T-helper 9 cell (primary cell): ENCODE data around the gene MYRF.

Source experiments
- DNase-seq: peaks from one replicate; pipeline ENCODE4 v3.0.0-alpha.2; 2020

Gene MYRF

DNA sequence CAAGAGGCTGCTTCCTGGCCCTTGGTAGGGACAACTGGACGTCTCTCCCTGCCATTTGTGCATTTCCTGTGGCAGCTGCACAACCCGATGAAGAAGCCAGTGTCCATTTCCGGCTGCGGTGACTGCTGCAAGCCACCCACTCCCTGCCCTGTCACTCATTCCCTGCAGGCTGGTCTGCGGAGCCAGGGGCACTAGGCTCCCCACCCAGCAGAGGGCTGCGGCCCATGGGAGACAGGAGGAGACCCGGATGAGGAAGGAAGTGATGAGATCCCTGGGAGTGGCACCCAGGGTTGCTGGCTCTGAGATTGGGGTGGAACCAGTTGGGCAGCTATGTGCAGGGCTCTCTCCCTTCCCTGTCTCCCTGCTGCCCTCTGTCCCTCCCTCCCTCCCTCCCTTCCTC, 10.0 kb upstream of the MYRF start:
- DNase-seq: no peak

DNA sequence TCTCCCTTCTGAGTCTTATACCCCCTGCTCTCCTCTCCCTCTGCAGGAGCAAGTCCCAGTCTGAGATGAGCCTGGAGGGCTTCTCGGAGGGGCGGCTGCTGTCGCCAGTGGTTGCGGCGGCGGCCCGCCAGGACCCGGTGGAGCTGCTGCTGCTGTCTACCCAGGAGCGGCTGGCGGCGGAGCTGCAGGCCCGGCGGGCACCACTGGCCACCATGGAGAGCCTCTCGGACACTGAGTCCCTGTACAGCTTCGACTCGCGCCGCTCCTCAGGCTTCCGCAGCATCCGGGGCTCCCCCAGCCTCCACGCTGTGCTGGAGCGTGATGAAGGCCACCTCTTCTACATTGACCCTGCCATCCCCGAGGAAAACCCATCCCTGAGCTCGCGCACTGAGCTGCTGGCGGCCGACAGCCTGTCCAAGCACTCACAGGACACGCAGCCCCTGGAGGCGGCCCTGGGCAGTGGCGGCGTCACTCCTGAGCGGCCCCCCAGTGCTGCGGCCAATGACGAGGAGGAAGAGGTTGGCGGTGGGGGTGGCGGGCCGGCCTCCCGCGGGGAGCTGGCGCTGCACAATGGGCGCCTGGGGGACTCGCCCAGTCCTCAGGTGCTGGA, 8.8 kb upstream of the MYRF start:
- DNase-seq: no peak

DNA sequence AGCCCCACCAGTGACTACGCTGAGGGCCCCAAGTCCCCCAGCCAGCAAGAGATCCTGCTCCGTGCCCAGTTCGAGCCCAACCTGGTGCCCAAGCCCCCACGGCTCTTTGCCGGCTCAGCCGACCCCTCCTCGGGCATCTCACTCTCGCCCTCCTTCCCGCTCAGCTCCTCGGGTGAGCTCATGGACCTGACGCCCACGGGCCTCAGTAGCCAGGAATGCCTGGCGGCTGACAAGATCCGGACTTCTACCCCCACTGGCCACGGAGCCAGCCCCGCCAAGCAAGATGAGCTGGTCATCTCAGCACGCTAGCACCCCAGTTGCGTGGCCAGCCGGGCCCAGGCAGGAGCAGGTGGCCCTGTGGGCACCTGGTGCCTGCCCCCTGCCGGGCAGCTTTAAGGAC, 8.3 kb upstream of the MYRF start:
- DNase-seq: no peak

DNA sequence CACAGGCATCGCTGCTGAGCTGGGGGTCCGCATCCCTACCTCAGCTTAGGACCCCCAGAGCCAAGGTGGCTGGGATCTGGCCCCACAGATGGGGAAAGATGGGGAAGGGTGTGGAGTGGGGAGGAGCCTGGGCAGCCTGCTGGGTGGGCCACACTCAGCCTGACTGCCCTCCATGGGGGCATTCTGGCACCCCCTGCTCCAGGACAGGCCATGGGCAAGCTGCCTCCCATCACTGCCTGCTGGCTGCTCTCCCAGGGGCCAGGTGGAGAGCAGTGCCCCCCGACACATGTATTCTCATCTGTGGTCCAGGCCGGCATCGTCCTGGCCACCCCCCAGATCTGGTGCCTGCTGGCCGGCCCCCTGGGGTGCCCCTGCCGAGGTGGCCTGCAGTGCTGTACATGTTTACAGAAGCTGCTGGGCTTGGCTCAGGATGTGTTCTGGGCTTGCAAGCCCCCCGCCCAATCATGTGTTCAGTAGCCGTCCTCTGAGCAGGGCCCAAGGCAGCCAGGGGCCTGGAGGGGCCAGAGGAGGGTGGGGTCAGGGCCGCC, 7.8 kb upstream of the MYRF start:
- no peak for DNase-seq

DNA sequence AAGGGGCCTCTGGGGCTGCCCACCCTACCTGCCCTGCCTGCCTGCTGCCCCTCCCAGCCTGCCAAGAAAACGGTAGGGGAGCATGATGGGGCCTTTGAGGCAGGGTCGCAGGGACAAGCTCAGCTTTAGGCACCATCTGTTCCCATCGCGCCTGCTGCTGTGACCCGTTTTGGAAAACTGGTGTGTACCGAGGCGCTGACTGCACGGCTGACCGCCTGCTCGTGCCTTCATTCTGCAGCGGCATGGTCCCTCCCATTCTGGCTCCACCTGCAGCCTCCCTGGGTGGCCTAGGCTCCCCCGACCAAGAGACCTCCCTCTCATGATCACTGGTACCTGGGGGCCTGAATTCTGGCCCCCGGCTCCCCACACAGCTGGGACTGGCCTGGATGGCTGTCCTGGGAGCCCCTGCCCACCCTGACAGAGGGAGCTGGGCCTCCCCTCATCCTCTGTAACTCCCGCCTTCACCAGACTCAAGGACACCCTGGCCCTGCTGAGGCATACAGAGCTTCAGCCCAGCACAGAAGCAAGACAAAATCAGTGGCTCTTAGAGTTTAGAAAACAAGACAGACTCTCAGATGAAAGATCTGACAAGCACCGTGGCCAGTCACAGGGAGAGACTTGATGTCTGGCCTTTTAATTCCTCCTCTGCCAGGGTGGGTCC, 6.5 kb upstream of the MYRF start:
- no peak for DNase-seq

DNA sequence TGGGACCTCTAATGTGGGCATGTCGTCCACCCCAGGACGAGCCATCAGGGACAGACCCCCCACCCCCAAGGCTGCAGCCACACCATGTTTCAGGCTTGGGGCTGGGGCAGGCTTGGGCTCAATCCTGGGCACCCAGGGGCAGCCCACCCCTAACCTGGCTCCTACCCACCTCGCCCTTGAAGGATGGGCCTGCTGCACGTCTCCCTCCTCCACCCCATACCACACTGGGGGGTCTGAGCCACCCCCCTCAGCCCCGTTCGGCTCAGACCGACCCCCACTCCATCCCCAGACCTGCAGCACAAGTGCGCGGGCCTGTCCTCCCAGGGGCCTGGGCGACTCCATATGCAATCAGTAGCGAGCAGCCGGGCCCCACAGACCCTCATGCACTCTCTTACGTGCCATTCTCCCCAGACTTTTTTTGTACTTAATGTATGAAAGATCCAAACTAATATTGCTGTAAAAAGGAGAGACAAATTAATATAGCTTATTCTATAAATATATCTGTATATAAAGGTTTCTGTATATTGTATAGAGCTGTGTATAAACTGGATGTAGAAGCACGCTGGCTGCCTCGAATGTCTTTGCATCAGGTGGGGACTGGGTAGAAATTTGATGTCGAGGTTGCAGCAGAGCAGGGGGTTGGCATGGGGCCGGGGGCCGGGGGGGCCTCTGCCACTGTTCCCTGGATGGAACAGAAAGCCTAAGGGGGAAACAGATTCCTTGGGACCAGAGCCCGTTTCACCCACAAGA, 5.8 kb upstream of the MYRF start:
- DNase-seq: no peak

DNA sequence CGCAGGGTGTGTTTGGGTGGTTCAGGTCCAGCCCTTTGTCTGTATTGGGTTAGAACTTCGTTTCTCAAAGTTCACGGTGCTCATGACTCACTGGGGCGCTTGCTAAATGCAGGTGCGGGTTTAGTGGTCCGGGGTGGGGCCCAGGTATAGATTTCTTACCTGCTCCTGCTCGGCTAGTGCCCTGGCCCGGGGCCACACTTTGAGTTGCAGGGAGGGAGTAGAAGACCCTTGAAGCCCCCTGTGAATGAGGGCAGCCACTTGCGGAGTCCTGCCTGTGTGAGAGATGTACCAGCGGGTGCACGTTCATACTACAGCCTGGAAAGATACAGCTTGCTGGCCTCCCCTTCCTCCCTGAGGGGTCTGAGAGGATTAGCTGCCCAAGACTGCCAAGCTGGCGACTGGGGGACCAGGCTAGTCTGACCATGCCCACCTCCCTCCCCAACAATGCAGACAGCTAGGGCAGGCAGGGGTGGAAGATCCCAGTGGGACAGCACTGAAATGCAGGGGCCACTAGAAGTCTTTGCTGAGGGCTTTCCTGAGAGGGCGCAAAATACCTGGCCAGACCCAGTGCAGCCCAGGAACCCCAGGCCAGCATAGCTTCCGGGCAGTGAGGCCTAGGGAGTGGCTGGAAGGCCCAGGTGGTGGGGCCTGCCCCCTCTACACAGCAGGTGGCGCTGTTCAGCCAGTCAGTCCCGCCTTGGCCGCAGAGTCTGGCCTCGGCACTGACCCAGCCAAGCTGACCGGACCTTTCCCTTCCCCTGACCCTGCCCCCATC, 5.1 kb upstream of the MYRF start:
- peak; percentile 32 for DNase-seq

DNA sequence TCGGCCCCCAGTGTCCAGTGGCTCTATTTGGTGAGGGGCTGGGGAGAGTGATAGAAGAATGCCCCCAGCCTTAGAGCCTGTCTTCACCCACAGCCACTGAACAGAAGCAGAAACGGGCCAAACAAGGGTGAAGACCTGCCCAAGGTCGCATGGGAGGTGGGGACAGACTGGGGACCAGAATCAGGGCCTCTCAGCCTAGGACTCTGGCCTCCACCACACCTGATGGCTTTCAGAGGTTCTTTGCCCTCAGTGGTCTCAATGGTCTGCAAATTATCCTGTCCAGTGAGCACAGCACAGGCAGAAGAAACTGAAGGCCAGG, 4.5 kb upstream of the MYRF start:
- no peak for DNase-seq

DNA sequence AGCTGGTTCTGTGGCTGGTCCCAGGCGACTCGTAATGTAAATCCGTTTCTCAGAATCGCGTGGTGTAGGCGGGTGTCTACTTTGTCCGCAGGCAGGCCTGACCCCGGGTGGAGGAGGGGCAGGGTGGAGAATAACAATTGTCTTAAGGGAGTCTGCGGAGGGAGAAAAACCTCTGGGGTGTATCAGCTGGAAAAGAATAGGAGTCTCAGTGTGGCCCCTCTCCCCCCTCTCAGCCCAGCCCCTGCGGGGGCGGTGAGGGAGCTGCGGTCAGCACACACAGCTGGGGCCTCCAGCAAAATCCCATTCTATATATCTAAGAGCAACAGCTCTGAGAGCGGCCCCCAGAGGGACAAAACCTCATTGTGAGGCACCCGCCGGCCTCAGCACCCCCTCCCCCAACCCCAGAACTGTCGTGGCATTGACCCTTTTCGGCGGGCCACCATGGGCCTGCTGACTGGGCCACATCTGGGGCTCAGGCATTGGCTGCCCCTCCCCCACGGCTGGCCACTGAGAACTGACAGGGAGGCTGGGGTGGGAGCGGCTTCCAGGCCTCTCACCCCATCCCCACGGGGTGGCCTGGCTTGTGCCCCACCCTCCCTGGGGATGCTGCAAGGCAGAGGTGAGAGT, 2.7 kb upstream of the MYRF start:
- no peak for DNase-seq

DNA sequence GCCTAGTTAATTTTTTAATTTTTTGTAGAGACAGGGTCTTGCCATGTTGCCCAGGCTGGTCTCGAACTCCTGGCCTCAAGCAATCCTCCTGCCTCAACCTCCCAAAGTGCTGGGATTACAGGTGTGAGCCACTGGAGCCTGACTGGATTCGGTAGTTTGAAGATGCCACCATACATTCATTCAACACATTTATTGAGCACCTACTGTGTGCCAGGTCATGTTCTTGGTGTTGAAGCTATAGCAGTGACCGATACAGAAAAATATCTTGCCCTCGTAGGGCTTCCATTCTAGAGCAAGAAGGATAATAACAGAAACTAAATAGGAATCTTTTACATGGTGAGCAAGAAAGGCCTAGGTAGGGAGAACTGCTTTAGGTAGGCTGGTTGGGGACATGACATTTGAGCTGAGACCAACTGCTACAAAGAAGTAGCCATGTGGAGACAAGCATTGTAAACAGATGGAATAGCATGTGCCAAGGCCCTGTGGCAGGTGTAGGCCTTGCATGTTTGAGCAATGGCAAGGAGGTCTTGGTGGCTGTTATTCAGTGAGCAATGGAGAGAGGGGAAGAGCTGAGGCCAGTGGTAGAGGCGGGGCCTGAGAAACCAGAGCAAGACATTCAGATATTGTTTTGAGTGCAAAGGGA, 1.7 kb upstream of the MYRF start:
- DNase-seq: no peak

DNA sequence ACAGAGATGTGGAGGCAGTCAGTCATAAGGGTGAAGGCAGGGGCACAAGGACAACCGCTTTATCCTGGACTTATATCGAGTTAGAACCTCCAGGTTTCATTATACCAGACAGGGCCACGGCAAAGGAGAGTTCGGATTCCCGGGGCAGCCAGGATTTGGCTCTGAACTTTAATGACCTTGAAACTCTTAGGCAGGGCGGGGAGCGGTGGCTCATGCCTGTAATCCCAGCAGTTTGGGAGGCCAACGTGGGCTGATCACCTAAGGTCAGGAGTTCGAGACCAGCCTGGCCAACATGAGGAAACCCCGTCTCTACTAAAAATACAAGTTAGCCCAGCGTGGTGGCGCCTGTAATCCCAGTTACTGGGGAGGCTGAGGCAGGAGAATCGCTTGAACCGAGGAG, 1.1 kb upstream of the MYRF start:
- no peak for DNase-seq

DNA sequence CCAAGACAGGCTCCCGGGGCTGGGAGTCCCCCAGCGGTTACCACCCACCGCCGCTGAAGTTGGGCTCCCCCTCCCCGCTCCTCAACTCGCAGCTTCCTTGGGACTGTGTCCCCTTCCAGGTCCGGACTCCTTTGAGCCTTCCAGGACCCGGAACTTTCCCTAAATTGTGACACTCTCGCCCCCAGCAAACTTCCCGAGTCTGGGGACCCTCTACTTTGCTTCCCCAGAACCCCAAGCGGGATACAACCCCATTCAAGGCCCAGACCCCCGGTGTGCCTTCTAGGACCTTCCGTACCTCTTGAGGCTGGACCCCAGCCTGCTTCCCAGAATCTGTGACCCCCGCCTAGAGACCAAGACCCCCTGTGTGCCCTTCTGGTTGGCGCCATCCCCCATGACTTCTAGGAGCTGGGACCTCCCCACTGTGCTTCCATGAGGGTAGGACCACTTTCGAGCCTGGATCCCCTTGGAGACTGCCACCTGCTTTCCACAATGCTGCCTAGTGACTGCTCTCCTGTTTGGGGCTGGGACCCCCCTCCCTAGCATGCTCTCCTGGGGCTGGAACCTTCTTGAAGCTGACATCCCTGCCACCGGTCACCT, 587 bp downstream of the MYRF start:
- no peak for DNase-seq

DNA sequence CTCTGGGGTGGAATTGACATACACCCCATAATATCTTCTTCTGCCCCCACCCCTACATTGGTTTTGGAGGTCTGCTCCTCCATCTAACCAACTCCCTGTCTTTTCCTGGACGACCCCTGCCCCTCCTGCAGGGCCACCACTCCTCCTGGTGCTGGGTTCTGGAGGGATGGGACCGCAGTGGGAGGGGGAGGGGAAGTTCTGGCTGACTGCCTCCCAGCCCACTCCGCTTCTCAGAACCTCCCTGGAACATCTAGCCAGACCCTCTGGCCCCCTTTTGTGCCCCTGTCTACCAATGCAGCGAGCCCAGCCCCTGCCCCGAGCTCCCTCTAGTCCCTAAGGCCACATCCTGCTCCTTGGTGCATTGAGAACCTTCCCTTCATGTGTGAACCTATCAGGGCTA, 1.2 kb downstream of the MYRF start:
- no peak for DNase-seq

DNA sequence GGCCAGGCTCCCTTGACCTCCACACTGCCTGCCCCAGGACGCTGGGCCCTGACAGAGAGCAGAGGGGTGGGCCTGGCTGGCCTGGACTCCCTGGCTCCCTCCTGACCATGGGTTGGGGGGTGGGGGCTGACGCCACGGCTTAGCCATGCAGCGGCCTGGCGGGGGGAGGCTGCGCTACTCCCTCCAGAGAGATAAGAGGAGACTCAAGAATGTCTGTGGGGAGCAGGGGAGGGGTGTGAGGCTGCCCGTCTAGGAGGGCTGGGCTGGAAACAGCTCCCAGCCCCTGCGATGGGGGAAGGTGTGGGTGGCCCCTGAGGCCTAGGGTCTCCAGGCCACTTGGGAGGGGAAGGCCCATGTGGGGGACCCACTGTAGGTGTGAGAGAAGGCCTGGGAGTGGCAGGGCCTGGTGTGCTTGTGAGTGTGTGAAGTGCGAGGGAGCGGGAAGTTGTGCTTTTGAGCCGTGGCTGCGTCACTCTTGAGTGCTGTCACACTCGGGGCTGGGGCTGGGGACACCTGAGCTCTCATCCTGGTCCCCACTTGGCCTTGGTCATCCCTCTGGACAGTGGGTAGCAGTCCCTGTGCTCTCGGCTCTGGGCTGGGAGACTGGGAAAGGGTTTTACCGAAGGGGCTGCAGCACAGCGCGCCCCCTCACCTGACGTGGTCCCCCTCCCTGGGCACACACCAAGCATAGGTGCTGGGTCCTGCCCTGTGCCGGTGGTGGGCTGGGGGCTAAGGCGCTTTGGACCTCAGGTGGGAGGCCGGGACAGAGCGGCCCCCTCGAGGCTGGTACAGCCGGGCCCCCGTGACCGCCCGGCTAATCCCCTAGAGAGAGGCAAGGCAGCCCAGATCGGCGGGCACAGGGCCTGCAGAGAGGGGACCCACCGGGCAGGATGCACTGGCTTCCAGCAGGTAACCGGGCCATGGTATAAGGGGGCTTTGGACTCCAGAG, 2.4 kb downstream of the MYRF start:
- DNase-seq: no peak

DNA sequence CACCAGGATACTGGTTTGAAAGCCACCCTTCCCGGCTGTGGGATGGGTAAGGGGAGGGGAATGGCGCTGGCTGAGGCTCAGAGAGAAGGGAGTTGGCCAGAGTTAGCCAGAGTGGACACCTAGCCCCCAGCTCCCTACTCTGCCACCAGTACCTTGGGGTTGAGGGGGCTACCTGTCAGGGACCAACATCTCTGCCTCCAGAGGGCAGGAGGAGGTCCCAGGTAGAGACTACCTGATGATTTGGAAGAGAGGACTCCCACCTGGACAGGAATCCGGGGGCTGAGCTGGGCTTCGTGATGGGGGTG, 3.7 kb downstream of the MYRF start:
- DNase-seq: no peak

DNA sequence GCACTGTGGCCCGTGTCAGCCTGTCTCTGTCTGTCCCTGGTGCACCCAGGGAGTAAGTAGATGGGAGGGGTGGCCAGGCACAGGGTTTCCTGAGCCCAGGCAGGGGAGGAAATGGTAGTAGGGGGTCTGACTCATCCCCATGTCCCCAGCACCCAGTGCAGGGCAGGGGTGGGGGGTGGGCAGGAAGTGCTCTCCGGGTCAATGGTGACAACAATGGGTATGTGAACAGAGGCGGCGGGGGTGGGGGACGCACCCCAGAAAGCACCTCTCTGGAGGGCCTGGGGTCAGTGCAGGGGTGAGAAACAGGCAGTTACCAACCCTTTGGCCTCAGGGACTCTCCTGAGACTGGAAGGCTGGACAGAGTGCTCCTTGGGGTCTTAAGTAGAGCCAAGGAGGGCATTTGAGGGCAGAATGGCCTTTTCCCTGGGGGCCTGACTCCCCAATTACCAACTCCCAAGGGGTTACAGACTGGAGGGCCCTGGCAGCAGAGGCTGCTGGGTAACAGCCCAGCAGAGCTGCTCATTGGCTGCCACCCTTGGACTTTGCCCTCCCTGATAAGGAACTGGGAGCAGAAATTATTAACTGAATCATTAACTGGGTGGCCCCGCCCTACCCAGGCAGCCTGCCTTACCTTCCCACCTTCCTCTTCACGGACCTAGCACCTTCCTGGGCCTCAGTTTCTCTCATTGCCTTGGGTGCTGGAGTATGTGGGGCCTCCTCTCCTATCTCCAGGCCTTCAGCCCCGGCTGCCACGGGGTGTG, 4.2 kb downstream of the MYRF start:
- DNase-seq: no peak

DNA sequence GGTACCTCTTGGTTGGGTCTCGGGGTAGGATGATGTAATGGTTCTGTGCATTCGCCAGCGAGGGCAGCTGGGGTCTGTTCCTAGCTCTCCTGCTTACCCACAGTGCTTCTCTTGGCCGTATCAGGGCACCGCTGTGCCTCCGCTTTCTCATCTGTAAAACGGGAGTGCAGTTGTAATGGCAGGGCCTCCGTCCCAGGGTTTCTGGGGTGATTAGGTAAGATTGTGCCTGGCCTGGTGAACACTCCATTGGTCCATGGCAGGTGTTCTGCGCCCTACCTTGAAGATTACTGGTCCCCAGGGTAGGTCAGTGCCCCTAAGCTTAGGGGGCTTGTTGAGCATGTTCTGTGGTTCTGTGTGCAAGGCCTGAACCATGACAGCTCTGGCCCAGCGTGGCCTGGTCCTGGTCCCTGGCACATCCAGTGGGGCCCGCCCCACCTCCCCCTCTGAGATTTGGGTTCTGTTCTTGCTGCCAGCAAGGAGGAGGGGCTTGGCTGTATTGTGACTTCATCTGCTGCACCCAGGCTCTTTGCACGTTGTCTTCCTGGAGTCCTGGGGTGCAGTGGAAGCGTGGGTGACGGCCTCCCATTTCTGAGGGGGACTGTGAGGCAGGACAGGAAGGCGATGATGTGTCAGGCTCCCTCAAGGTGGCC, 4.9 kb downstream of the MYRF start:
- DNase-seq: no peak

DNA sequence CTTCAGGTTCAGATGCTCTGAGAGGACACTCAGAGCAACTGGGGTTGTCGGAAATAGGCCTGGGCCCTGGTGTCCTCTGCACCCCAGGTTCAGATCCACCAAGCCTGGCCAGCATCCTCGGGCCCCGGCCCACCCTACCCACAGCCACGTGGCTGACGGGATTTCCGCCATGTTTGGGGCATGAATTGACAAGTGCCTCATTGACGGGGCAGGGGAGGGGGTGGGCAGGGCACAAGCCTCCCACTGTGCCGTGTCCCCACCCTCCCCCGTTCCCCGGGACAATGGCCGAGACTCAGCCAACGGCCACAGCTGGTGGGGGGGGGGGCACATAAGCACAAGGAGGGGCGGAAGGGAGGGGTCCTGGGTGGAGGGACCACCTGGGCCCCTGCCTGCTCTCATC, 8.5 kb downstream of the MYRF start:
- DNase-seq: no peak

DNA sequence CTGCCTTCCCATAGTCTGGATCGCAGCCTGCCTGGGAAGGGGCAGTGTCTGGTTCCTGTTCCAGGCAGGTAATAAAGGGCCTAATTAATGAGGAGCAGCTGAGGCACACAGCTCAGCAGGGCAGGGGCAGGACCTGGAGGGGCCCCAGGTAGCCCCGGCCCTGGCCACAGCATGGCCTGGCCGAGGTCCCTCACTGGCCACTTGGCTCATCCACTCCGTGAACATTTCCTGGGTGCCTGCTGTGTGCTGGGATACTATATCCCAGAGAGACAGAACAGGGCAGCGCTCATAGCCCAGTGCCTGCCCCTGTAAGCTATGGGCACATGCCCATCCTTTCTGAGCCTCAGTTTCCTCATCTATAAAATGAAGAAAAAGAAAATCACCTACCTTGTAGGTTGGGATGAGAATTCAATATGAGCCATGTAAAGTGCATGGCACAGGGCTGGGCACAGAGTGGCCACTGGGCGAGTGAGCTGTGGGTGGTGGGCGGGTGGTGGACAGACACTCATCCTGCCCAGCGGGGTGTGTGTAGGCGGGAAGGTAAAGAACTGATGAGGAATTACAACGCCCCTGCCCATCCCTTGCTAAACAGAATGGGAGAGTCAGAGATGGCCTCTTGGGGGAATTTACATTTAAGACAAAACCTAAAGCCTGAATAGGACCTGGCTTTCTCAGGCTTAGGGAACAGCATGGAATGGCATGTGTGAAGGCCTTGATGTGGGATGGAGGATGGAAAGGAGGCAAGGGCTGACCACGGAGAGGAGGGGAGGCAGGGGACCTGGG, 9.2 kb downstream of the MYRF start:
- no peak for DNase-seq
